SIG-M5 treated with dmso at 0.1 percent for 504 hours (cell line): ENCODE measurements around the gene IQCK.

Experiments used
- DNase-seq: peaks from one replicate; lab custom pipeline; 2025; ENCODE audit not compliant: unreplicated experiment; lab: John Stamatoyannopoulos, UW

Gene IQCK

GRCh38 chr16:19717314-19717713, 757 bp upstream of the IQCK start:
- DNase-seq, result peak; percentile 15

DNA sequence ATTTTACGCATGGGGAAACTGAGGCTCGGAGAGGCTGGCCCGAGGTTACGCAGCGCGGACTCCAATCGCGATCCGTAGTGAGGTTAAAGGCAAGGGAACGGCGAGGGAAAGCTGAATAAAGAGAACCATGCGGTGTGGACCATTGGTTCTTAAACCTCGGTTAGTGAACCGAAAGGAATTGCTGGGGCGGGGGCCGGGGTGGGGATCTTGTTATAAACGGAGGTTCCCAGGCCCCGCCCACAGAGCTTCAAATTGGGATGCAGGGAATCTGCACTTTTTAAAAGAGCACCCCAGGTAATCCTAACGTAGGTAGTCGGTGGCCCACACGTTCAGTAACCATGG, 524 bp downstream of the IQCK start:
- no peak for DNase-seq

DNA sequence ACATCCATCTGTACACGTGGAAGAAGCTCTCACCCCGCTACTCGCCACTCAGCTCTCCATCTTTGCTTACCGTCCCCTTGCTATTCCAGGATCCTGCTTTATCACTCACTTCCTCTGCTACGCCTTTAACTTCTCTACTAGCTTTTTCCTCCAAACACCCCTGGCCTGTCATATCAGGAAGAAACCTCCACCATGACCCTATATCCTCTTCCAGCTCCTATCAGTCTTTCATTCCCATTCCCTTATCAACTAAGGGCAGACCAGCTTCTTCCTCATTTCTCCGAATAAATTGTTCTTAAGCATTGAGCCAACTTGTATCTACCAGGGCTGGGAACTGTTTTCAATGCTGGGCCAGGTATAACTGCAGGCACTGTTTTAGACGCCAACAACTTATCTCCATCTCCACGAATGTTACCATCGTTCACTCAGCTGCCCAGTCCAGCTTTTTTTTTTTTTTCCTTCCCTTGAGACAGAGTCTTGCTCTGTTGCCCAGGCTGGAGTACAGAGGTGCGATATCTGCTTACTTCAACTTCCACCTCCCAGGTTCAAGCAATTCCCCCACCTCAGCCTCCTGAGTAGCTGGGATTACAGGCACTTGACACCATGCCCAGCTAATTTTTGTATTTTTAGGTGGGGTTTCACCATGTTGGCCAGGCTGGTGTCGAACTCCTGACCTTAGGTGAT, 4.3 kb downstream of the IQCK start:
- no peak for DNase-seq

GRCh38 chr16:19722981-19723380, 4.9 kb downstream of the IQCK start:
- DNase-seq, result no peak

DNA sequence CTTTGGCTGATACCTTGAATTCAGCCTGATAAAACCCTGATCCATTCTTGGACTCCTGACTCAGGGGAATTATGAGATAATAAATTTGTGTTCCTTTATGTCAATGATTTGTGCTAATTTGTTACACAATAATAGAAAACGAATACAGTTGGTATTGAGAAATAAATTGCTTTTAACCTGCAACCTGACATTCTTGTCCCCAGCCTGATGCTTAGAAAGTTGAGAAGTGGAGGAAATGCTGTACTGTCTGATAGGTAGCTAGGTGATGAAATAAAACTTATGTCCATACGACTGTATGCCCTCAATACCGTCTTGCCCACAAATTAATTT, 10.5 kb downstream of the IQCK start:
- no peak for DNase-seq

DNA sequence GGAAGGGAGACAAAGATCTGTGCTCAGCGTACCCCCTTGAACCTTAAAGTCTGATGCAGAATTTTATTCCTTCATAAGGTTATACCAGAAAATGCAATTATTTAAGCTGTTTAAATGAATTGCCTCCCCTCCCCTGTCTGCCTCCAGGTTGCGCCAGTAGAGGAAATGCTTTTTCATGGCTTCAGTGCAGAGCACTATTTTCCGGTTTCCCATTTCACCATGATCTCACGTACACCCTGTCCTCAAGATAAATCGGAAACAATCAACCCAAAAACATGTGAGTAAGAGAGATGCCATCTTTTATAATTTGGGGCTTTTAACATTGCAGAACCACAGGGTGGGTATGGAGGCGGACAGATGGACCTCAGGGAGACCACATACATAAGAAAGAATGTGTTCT, 15.5 kb downstream of the IQCK start:
- no peak for DNase-seq

DNA sequence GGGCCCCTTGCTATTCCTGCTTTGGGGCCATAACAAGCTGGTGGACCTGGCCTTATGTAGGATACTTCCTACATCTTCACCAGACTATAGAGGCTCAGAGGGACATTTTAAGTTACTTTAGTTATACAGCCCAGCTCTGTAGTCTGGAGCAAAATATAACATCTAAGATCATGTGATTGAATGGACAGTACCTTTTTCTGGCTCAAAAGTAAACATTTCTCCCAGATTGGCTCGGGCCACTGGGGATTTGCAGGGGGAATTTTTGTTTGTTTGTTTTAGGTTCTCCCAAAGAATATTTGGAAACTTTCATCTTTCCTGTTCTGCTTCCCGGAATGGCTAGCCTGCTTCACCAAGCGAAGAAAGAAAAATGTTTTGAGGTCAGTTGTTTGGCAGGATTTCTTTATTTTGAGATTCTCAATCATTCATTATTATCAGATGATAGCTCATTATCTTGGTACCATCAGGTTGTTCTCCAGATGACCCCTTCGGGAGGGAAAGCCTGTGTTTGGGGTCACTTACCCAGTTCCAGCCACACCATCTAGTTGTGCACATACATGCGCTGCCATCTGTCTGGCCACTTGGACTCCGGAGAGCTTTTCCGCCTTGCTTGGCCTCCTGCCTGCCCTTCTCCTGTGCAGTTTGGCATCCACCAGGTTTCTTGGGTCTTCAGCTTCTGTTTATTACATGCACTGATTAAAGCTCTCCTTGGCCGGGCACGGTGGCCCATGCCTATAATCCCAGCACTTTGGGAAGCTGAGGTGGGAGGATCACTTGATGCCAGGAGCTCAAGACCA, 17.2 kb downstream of the IQCK start:
- no peak for DNase-seq

DNA sequence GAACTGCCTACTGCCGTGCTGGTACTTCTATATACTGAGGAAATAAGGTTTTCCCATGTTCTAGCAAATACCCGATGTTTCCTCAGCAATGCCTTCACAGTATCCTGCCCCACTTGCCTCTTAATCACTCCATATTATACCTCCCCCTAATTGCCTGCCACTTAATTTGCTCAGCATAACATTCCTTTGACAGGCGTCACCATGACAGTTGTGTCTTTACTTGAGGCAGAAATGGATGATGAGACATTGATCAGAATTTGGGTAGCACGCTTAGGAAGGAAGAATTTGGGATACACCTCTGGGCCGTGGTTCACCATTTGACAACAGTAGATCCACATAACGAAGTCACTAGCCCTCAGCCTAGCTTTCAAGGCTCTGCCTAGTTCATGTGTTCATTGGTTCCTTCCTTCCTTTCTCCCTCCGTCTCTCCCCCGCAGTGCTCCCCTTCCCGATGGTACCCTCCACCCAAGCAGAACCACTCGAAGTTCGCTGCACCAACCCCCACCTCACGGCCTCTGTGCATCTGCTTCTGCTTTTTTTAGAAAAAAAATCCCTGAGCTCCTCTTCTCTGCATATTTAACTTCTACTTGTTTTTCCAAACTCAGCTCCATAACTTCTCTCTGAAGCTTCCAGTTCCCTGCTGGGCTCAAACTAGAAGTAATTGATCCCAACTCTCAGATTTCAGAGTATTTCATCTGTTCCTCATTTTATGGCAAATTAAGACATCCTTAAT, 19.4 kb downstream of the IQCK start:
- no peak for DNase-seq

DNA sequence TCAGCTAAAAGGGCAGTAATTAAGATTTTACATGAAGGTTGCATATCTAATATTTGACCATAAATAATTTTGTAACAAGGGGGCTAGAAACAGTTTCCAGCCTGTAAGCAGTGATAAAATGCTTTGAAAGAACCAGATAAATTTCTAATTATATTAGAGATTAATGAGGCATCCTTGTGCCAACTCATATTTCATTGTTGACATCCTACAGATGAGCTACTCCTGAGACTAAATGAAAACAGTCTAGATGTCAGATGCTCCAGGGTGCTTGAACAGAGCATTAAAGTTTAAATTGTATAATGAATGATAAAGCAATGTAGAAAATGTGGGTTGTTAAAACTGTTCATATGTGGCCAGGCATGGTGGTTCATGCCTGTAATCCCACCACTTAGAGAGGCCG, 23.3 kb downstream of the IQCK start:
- no peak for DNase-seq

DNA sequence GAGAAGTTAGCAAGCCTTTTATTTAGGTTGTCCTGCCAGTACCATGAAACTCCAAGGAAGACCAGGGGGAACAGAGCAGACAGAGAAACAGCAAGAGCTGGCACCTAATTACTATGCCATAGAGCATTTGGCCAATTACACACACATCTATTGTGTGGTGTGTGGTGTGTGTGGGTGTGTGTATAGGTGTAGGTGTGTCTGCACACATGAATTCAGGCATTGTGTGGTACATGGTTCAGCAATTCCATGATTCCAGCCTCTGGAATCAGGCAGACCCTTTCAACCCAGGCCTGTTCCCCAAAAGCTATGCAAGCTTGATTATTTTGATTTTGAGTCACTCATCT, 25.7 kb downstream of the IQCK start:
- no peak for DNase-seq

DNA sequence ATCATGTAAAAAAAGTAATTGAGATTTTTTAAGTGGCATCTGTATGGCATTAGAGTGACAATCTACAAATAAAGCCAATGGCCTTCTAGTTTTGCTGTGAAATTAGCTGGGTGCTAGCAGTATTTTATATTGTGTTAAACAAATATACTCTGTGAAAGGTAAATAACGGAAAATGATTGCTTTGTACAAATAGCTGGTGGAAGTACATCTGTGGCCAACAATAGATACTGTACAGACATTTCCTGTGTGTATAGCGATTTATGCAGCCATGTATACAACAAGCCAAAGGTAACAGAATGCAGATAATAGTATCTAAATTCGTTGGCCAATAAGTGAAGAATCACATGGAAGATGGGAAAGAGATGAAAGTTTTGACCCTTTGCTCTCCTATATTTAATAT, 26.6 kb downstream of the IQCK start:
- no peak for DNase-seq

GRCh38 chr16:19745286-19746010, 27.4 kb downstream of the IQCK start:
- DNase-seq, result no peak

GRCh38 chr16:19746561-19746960, 28.5 kb downstream of the IQCK start:
- no peak for DNase-seq

- no peak for DNase-seq
Measured at GRCh38 chr16:19748389-19749168, 30.5 kb downstream of the IQCK start.

DNA sequence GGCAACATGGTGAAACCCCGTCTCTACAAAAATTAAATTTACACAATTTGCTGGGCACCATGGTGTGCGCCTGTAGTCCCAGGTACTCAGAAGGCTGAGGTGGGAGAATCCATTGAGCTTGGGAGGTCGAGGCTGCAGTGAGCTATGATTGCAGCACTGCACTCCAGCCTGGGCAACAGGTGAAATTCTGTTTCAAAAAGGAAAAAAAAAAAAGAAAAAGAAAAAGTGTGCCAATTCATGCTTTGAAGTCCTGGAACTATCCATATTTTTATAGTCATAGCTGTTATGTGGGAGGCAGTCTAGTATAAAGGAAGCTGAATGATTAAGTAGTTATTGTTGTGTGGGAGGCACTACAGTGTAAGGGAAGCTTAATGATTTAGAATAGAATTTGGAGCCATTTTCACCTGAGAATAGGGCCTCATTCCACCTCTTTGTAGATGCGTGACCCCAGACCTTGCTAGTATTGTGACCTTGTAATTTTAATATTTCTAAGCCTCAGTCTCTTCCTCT, 31.6 kb downstream of the IQCK start:
- no peak for DNase-seq

GRCh38 chr16:19751478-19752385, 33.7 kb downstream of the IQCK start:
- no peak for DNase-seq

GRCh38 chr16:19753815-19754643, 36.0 kb downstream of the IQCK start:
- DNase-seq, result no peak

GRCh38 chr16:19754644-19755036, 36.6 kb downstream of the IQCK start:
- no peak for DNase-seq

GRCh38 chr16:19755268-19755667, 37.2 kb downstream of the IQCK start:
- DNase-seq, result no peak
